HG02943 (cell line): ENCODE results near the gene IPO13.

Experiments
- ATAC-seq: cut with Tn5 transposase; IDR thresholded peaks from one replicate; pipeline ENCODE4 v1.9.1; 2021; ENCODE audit warnings: mild to moderate bottlenecking, low read depth, moderate library complexity; ENCODE audit not compliant: unreplicated experiment

IPO13 gene

GRCh38 chr1:43984855-43985254 lies 38.1 kb downstream of the IPO13 start:
- no peak for ATAC-seq

- ATAC-seq = no peak
These were observed 39.3 kb downstream of the IPO13 start for GRCh38 chr1:43985984-43986595.

GRCh38 chr1:43986712-43987111 lies 40.0 kb downstream of the IPO13 start:
- ATAC-seq = no peak

- no peak for ATAC-seq
These were observed 40.6 kb downstream of the IPO13 start for GRCh38 chr1:43987159-43987902.

GRCh38 chr1:43990271-43991199 lies 43.8 kb downstream of the IPO13 start:
- ATAC-seq = no peak

- no peak for ATAC-seq
These were observed 44.4 kb downstream of the IPO13 start for GRCh38 chr1:43991200-43991475.

GRCh38 chr1:43991476-43992231 lies 44.9 kb downstream of the IPO13 start, which contains the start of gene CCDC24:
TSS of gene CCDC24 (plus strand) at chr1:43991599. CDS start at chr1:43991879, 280 bp downstream.
- ATAC-seq = peak; percentile 61

- no peak for ATAC-seq
These were observed 45.7 kb downstream of the IPO13 start for GRCh38 chr1:43992232-43992995.

- no peak for ATAC-seq
These were observed 46.6 kb downstream of the IPO13 start for GRCh38 chr1:43993206-43993914.

GRCh38 chr1:43994071-43994470 lies 47.3 kb downstream of the IPO13 start:
- no peak for ATAC-seq

GRCh38 chr1:43994794-43995790 lies 48.3 kb downstream of the IPO13 start:
- ATAC-seq = no peak

GRCh38 chr1:43995984-43996732 lies 49.4 kb downstream of the IPO13 start:
- ATAC-seq = no peak

- ATAC-seq = no peak
These were observed 50.0 kb downstream of the IPO13 start for GRCh38 chr1:43996733-43997115.

- ATAC-seq = no peak
These were observed 50.7 kb downstream of the IPO13 start for GRCh38 chr1:43997295-43997999.

GRCh38 chr1:43998000-43998378 lies 51.2 kb downstream of the IPO13 start:
- no peak for ATAC-seq

GRCh38 chr1:43999455-43999854 lies 52.7 kb downstream of the IPO13 start:
- ATAC-seq = no peak
